ENCODE results near the gene ATF3.

The ATF3 gene

GRCh38 chr1:212612041-212612961 is 3.7 kb downstream of the ATF3 start:
- H3K79me2 ChIP-seq (ENCODE audit: insufficient read depth, low read length) = no peaks in the 10 kb centered on the region
- TF ChIP-seq CTCF (IDR thresholded peaks at IDR 0.05; ENCODE audit: borderline replicate concordance, extremely low read depth, low read length, poor library complexity, severe bottlenecking) (no peak), EZH2 (IDR thresholded peaks at IDR 0.05; ENCODE audit: borderline replicate concordance, low read depth, low read length, severe bottlenecking) (no peak)
- H3K9me3 ChIP-seq (ENCODE audit: insufficient read depth, low read length, severe bottlenecking) = no peaks in the 10 kb centered on the region
- H3K9ac ChIP-seq (ENCODE audit: low read depth, low read length) = no peak overlapping the region
- no peak overlapping the region for H3K4me3 ChIP-seq (ENCODE audit: low read depth in 1 of 2, low read length in 2 of 2)
- 0 out of 2 replicates have a peak, but pooled peaks cover 3% of the 10 kb centered on the region for H3K36me3 ChIP-seq (ENCODE audit: insufficient read depth, low read length)
- H3K27ac ChIP-seq (ENCODE audit: low read length) = no peak overlapping the region
- ATAC-seq (ENCODE audit: insufficient read depth, low read depth) (no peak), DNase-seq (no peak)
- no peak overlapping the region for H2AFZ ChIP-seq (ENCODE audit: low read depth, low read length)
- no peak overlapping the region for H3K4me2 ChIP-seq (ENCODE audit: insufficient read depth, low read length)
- peaks cover 25% of the 10 kb centered on the region for H3K4me1 ChIP-seq (ENCODE audit: insufficient read depth, low read length)
- peaks cover 27% of the 10 kb centered on the region for H3K27me3 ChIP-seq (ENCODE audit: insufficient read depth, low read length, poor library complexity)
- H4K20me1 ChIP-seq (ENCODE audit: insufficient read depth, low read length) = peaks cover 20% of the 10 kb centered on the region; the same call in 1 of the 2 replicates

- ATAC-seq (ENCODE audit: insufficient read depth, low read depth) (no peak), DNase-seq (no peak)
- Histone ChIP-seq H3K79me2 (ENCODE audit: insufficient read depth, low read length) (no peaks in the 10 kb centered on the region), H2AFZ (ENCODE audit: low read depth, low read length) (no peak overlapping the region), H4K20me1 (ENCODE audit: insufficient read depth, low read length) (peaks cover 20% of the 10 kb centered on the region; the same call in 1 of the 2 replicates), H3K27ac (ENCODE audit: low read length) (no peak overlapping the region), H3K4me3 (ENCODE audit: low read depth in 1 of 2, low read length in 2 of 2) (no peak overlapping the region), H3K9me3 (ENCODE audit: insufficient read depth, low read length, severe bottlenecking) (no peaks in the 10 kb centered on the region), H3K36me3 (ENCODE audit: insufficient read depth, low read length) (peaks cover 10% of the 10 kb centered on the region; the same call in 1 of the 2 replicates), H3K4me1 (ENCODE audit: insufficient read depth, low read length) (peaks cover 17% of the 10 kb centered on the region), H3K4me2 (ENCODE audit: insufficient read depth, low read length) (no peak overlapping the region), H3K9ac (ENCODE audit: low read depth, low read length) (no peak overlapping the region), H3K27me3 (ENCODE audit: insufficient read depth, low read length, poor library complexity) (peaks cover 17% of the 10 kb centered on the region)
- TF ChIP-seq EZH2 (IDR thresholded peaks at IDR 0.05; ENCODE audit: borderline replicate concordance, low read depth, low read length, severe bottlenecking) (no peak), CTCF (IDR thresholded peaks at IDR 0.05; ENCODE audit: borderline replicate concordance, extremely low read depth, low read length, poor library complexity, severe bottlenecking) (no peak)
Measured at GRCh38 chr1:212613440-212614335, 5.1 kb downstream of the ATF3 start.

GRCh38 chr1:212614453-212615200 is 6.1 kb downstream of the ATF3 start:
- H3K4me1 ChIP-seq (ENCODE audit: insufficient read depth, low read length) = peaks cover 13% of the 10 kb centered on the region
- no peaks in the 10 kb centered on the region for H3K79me2 ChIP-seq (ENCODE audit: insufficient read depth, low read length)
- no peak overlapping the region for H3K4me2 ChIP-seq (ENCODE audit: insufficient read depth, low read length)
- DNase-seq (no peak), ATAC-seq (ENCODE audit: insufficient read depth, low read depth) (no peak)
- TF ChIP-seq EZH2 (IDR thresholded peaks at IDR 0.05; ENCODE audit: borderline replicate concordance, low read depth, low read length, severe bottlenecking) (no peak), CTCF (IDR thresholded peaks at IDR 0.05; ENCODE audit: borderline replicate concordance, extremely low read depth, low read length, poor library complexity, severe bottlenecking) (no peak)
- peaks cover 18% of the 10 kb centered on the region; the same call in 1 of the 2 replicates for H4K20me1 ChIP-seq (ENCODE audit: insufficient read depth, low read length)
- H3K27ac ChIP-seq (ENCODE audit: low read length) = no peak overlapping the region
- peaks cover 14% of the 10 kb centered on the region for H3K27me3 ChIP-seq (ENCODE audit: insufficient read depth, low read length, poor library complexity)
- no peaks in the 10 kb centered on the region for H3K9me3 ChIP-seq (ENCODE audit: insufficient read depth, low read length, severe bottlenecking)
- no peak overlapping the region for H3K4me3 ChIP-seq (ENCODE audit: low read depth in 1 of 2, low read length in 2 of 2)
- H3K9ac ChIP-seq (ENCODE audit: low read depth, low read length) = no peak overlapping the region
- H2AFZ ChIP-seq (ENCODE audit: low read depth, low read length) = no peak overlapping the region
- H3K36me3 ChIP-seq (ENCODE audit: insufficient read depth, low read length) = peaks cover 20% of the 10 kb centered on the region
